H1 (cell line): Measurements from ENCODE around the gene ACSL6. TPM values are rescaled to one million over a fixed set of nuclear protein-coding genes. Genes with fewer than 3 reads are reported as not detected.

ENCODE experiments used
- CTCF ChIA-PET: fragments of 300-600 bp; sonication (Branson Sonifier 250); formaldehyde crosslinking; loops from one replicate; lab custom pipeline; 2021; ENCODE audit not compliant: partially characterized antibody; lab: Charles Lee
- POLR2A ChIA-PET: fragments of 300-600 bp; sonication (Branson Sonifier 250); formaldehyde crosslinking; loops from one replicate; lab custom pipeline; 2021; ENCODE audit warnings: inconsistent platforms; ENCODE audit not compliant: partially characterized antibody; lab: Charles Lee
- DNase-seq, 2 experiments: peaks; one replicate each; pipeline versions ENCODE4 v3.0.0 to v3.0.0-alpha.2; 2010 to 2022; ENCODE audit warnings: low spot score in 2 of 2, low read depth in 1 of 2, mixed read lengths in 1 of 2
- FAIRE-seq: peaks from 2 replicates; lab custom pipeline; 2011; peaks lifted over from hg19 to GRCh38; lab: Jason Lieb, UNC
- H2AFZ ChIP-seq: 2 replicates; pipeline ENCODE4 v1.8.1; 2012; ENCODE audit warnings: low read length, inconsistent platforms
- H2AK5ac ChIP-seq: 2 replicates; pipeline ENCODE4 v1.6.1; 2013; ENCODE audit warnings: low read depth, low read length
- H2BK120ac ChIP-seq: replicated peaks from 2 replicates; pipeline ENCODE3; 2013; ENCODE audit warnings: low read depth, low read length, inconsistent platforms
- H2BK12ac ChIP-seq: 2 replicates; pipeline ENCODE4 v1.6.1; 2013; ENCODE audit warnings: low read depth, low read length
- H2BK15ac ChIP-seq: 2 replicates; pipeline ENCODE4 v1.6.1; 2013; ENCODE audit warnings: low read length
- H2BK20ac ChIP-seq: 2 replicates; pipeline ENCODE4 v1.6.1; 2013; ENCODE audit warnings: low read length
- H2BK5ac ChIP-seq: 2 replicates; pipeline ENCODE4 v1.6.1; 2013; ENCODE audit warnings: low read depth, low read length
- H3K14ac ChIP-seq: 2 replicates; pipeline ENCODE4 v1.6.1; 2013; ENCODE audit warnings: inconsistent platforms; ENCODE audit not compliant: insufficient read length
- H3K18ac ChIP-seq: 2 replicates; pipeline ENCODE4 v1.6.1; 2013; ENCODE audit warnings: low read length; ENCODE audit errors: extremely low read depth
- H3K23ac ChIP-seq: 2 replicates; pipeline ENCODE4 v1.6.1; 2013; ENCODE audit warnings: inconsistent platforms; ENCODE audit not compliant: insufficient read length
- H3K23me2 ChIP-seq: 2 replicates; pipeline ENCODE4 v1.6.1; 2013; ENCODE audit warnings: low read depth, low read length
- H3K27ac ChIP-seq: 2 replicates; pipeline ENCODE4 v1.6.1; 2011; ENCODE audit warnings: low read depth, low read length, inconsistent platforms
- H3K27me3 ChIP-seq, 4 experiments: replicated peaks in 1 of 4; 1 replicate in 1 of 4; 2 replicates in 3 of 4; pipeline versions ENCODE4 v1.6.1 to v1.8.1; 2011 to 2013; ENCODE audit warnings: low read length in 3 of 4, mild to moderate bottlenecking in 3 of 4, inconsistent platforms in 2 of 4, mixed read lengths in 2 of 4, moderate library complexity in 1 of 4; ENCODE audit not compliant: control insufficient read depth in 3 of 4, insufficient read depth in 3 of 4; ENCODE audit errors: extremely low read depth in 1 of 4
- H3K36me3 ChIP-seq, 4 experiments: 2 replicates each; pipeline versions ENCODE4 v1.6.1 to v1.8.1; 2011 to 2013; ENCODE audit warnings: mild to moderate bottlenecking in 4 of 4, low read length in 3 of 4, moderate library complexity in 2 of 4, control low read depth in 1 of 4, inconsistent platforms in 1 of 4; ENCODE audit not compliant: insufficient read depth in 4 of 4, control insufficient read depth in 2 of 4
- H3K4ac ChIP-seq: replicated peaks from 2 replicates; pipeline ENCODE3; 2013; ENCODE audit warnings: low read length, low read depth, mixed read lengths, inconsistent platforms; ENCODE audit not compliant: insufficient read length
- H3K4me1 ChIP-seq, 4 experiments: replicated peaks in 1 of 4; 1 replicate in 1 of 4; 2 replicates in 3 of 4; pipeline versions ENCODE4 v1.6.1 to v1.8.1; 2011 to 2013; ENCODE audit warnings: low read length in 3 of 4, inconsistent platforms in 2 of 4, mixed read lengths in 1 of 4; ENCODE audit not compliant: insufficient read depth in 4 of 4, control insufficient read depth in 3 of 4
- H3K4me2 ChIP-seq, 2 experiments: 2 replicates each; pipeline versions ENCODE4 v1.6.1 to v1.8.1; 2011 to 2013; ENCODE audit warnings: low read depth in 2 of 2, low read length in 2 of 2, control low read depth in 1 of 2, inconsistent platforms in 1 of 2, mild to moderate bottlenecking in 1 of 2; ENCODE audit not compliant: insufficient read depth in 1 of 2
- H3K4me3 ChIP-seq, 4 experiments: fragments of 200-600, 300-600 bp in 1 of 4; sonication (generic), shearing (Covaris generic), sonication (Bioruptor Twin) in 1 of 4; 2 replicates each; pipeline versions ENCODE4 v1.5.1 to v1.8.1; 2011 to 2016; ENCODE audit warnings: low read length in 4 of 4, low read depth in 3 of 4, control low read depth in 2 of 4, inconsistent platforms in 2 of 4, mild to moderate bottlenecking in 2 of 4, mixed read lengths in 1 of 4, moderate library complexity in 1 of 4; ENCODE audit not compliant: insufficient read depth in 2 of 4; ENCODE audit errors: extremely low read depth in 1 of 4
- H3K56ac ChIP-seq: replicated peaks from 2 replicates; pipeline ENCODE3; 2013; ENCODE audit warnings: low read depth, mild to moderate bottlenecking, mixed read lengths, low read length, inconsistent platforms; ENCODE audit not compliant: insufficient read length
- H3K79me1 ChIP-seq: 2 replicates; pipeline ENCODE4 v1.6.1; 2013; ENCODE audit warnings: low read depth, low read length, control low read depth
- H3K79me2 ChIP-seq, 2 experiments: 2 replicates each; pipeline versions ENCODE4 v1.6.1 to v1.8.1; 2012 to 2013; ENCODE audit warnings: low read length in 2 of 2, mild to moderate bottlenecking in 2 of 2, inconsistent platforms in 1 of 2; ENCODE audit not compliant: insufficient read depth in 2 of 2, control insufficient read depth in 1 of 2
- H3K9ac ChIP-seq, 4 experiments: replicated peaks in 1 of 4; 1 replicate in 1 of 4; 2 replicates in 3 of 4; pipeline versions ENCODE4 v1.6.1 to v1.8.1; 2011 to 2013; ENCODE audit warnings: low read depth in 3 of 4, low read length in 3 of 4, control low read depth in 2 of 4, mild to moderate bottlenecking in 2 of 4, moderate library complexity in 2 of 4, inconsistent platforms in 1 of 4; ENCODE audit errors: extremely low read depth in 1 of 4
- H3K9me3 ChIP-seq, 2 experiments: 2 replicates each; pipeline versions ENCODE4 v1.6.1 to v1.8.1; 2012 to 2013; ENCODE audit warnings: mild to moderate bottlenecking in 2 of 2, moderate library complexity in 2 of 2, control low read depth in 1 of 2, inconsistent platforms in 1 of 2, low read depth in 1 of 2, low read length in 1 of 2, mixed read lengths in 1 of 2; ENCODE audit not compliant: insufficient read depth in 2 of 2
- H4K20me1 ChIP-seq, 2 experiments: replicated peaks in 1 of 2; 2 replicates each; pipeline versions ENCODE3 to v1.8.1; 2011 to 2013; ENCODE audit warnings: inconsistent platforms in 2 of 2, low read length in 2 of 2, mild to moderate bottlenecking in 1 of 2; ENCODE audit not compliant: insufficient read depth in 2 of 2, control insufficient read depth in 1 of 2
- H4K5ac ChIP-seq: 2 replicates; pipeline ENCODE4 v1.6.1; 2013; ENCODE audit warnings: low read length, low read depth, mixed read lengths, inconsistent platforms; ENCODE audit not compliant: insufficient read length
- H4K8ac ChIP-seq: 2 replicates; pipeline ENCODE4 v1.8.0; 2013; ENCODE audit warnings: mild to moderate bottlenecking, moderate library complexity, low read length, inconsistent platforms; ENCODE audit not compliant: insufficient read depth; ENCODE audit errors: extremely low read depth
- H4K91ac ChIP-seq: replicated peaks from 2 replicates; pipeline ENCODE3; 2013; ENCODE audit warnings: low read length, mixed read lengths, inconsistent platforms; ENCODE audit not compliant: insufficient read length
- CREB1 ChIP-seq: IDR thresholded peaks from 2 replicates; pipeline ENCODE4 v1.6.1; 2012; ENCODE audit warnings: inconsistent platforms
- RXRA ChIP-seq: IDR thresholded peaks from 2 replicates; pipeline ENCODE4 v1.6.1; 2011; ENCODE audit warnings: low read depth, mild to moderate bottlenecking, low read length, moderate library complexity; ENCODE audit not compliant: insufficient read depth
- WGBS, 2 experiments: shearing (Covaris generic) in 1 of 2; methylation state at CpG; one replicate each; pipeline versions ENCODE4 v1.1.6 to v1.1.7; 2013 to 2015; ENCODE audit warnings: low lambda C conversion rate in 2 of 2, mixed read lengths in 2 of 2, inconsistent platforms in 1 of 2, low coverage in 1 of 2, missing lambda C conversion rate in 1 of 2; ENCODE audit not compliant: insufficient replicate concordance in 2 of 2, insufficient coverage in 1 of 2, insufficient read length in 1 of 2; ENCODE audit errors: extremely low coverage in 1 of 2, missing lambda C conversion rate in 1 of 2; 5-methylcytosine and 5-hydroxymethylcytosine counted together
- polyA plus RNA-seq, 7 experiments: library from polyadenylated mRNA; depleted of rRNA in 3 of 7; stranded (reverse) in 5 of 7; unstranded in 2 of 7; fragments of >200 nt in 5 of 7; fragments of 200-250 nt in 2 of 7; gene quantifications; 1 replicate in 5 of 7; 2 replicates in 1 of 7; 4 replicates in 1 of 7; pipeline versions ENCODE4 v1.2.1 to v1.2.3, GENCODE V29; 2011 to 2013; ENCODE audit warnings: missing spikeins in 2 of 7, mixed read lengths in 2 of 7
- total RNA-seq: library from RNA; stranded (reverse); fragmentation: NEBNext Ultra II Directional; extraction: Animal tissue kit (Norgen Biotek cat#: 25700); gene quantifications from 2 replicates; pipeline ENCODE4 v1.2.1, GENCODE V29; 2021

Gene ACSL6
- total and polyA plus RNA-seq, 2 of the 8 experiments (the other 6 are each of a cell fraction or from before 2014, with no cell fraction given), result 2.3 to 2.4 TPM

- H3K18ac ChIP-seq, result no peak overlapping the region
- H2BK12ac ChIP-seq, result no peak overlapping the region
- no peak overlapping the region for H3K14ac ChIP-seq
- no peak overlapping the region for H3K4me3 ChIP-seq
- no peaks in the 10 kb centered on the region for H3K79me1 ChIP-seq
- H3K4me1 ChIP-seq, result peaks cover 0 to 24% (median 16%) of the 10 kb centered on the region in 4 experiments; a peak in 6 of 7 replicates
- POLR2A ChIA-PET, result no interaction called here
- H3K4me2 ChIP-seq, result no peak overlapping the region
- H3K9me3 ChIP-seq, result no peaks in the 10 kb centered on the region
- H4K5ac ChIP-seq, result no peak overlapping the region
- H3K23me2 ChIP-seq, result no peaks in the 10 kb centered on the region
- H4K8ac ChIP-seq, result no peak overlapping the region
- no peaks in the 10 kb centered on the region for H3K79me2 ChIP-seq
- 94% methylated on average over 4 of the region's 5 CpGs; no CpG with 5 or more reads in 1 of the 2 experiments for WGBS, 2 experiments
- H4K20me1 ChIP-seq, result peaks cover 0 to 2% of the 10 kb centered on the region in 2 experiments
- FAIRE-seq (no peak), DNase-seq (no peak)
- H3K27ac ChIP-seq, result no peak overlapping the region
- no peak overlapping the region for H2AFZ ChIP-seq
- CTCF ChIA-PET, result interaction anchor here (1.1 to 1.8 kb wide), 7 partner anchors 9 to 574 kb away, joined by 3 to 10 read pairs (median 4); partner anchors contain the start of gene ACSL6
- no peak overlapping the region for H3K56ac ChIP-seq
- no peak overlapping the region for H3K4ac ChIP-seq
- H2BK15ac ChIP-seq, result no peak overlapping the region
- no peak overlapping the region for H4K91ac ChIP-seq
- no peak overlapping the region for H2BK120ac ChIP-seq
- H3K27me3 ChIP-seq, result peaks cover 0 to 2% (median 0%) of the 10 kb centered on the region in 4 experiments; a peak in 1 of 7 replicates
- H2BK20ac ChIP-seq, result no peak overlapping the region
- H2BK5ac ChIP-seq, result no peak overlapping the region
- H3K23ac ChIP-seq, result no peak overlapping the region
- H2AK5ac ChIP-seq, result no peak overlapping the region
- H3K9ac ChIP-seq, result no peak overlapping the region
- H3K36me3 ChIP-seq, result no peaks in the 10 kb centered on the region
- no peak for TF ChIP-seq CREB1
- TF ChIP-seq RXRA, result no peak
Observed at GRCh38 chr5:131997026-131997726, 14.3 kb downstream of the ACSL6 start.
